ENCODE measurements around the gene IL23A. TPM values are rescaled to one million over a fixed set of nuclear protein-coding genes. Genes with fewer than 3 reads are reported as not detected.
A peak's percentile ranks its signal among the peaks of the same experiment; 100 is the strongest.

Gene IL23A
- total and polyA plus RNA-seq, 10 of the 15 experiments (the other 5 are each of a cell fraction or from before 2014, with no cell fraction given), result 3.3 to 11.1 (median 5.2) TPM

DNA sequence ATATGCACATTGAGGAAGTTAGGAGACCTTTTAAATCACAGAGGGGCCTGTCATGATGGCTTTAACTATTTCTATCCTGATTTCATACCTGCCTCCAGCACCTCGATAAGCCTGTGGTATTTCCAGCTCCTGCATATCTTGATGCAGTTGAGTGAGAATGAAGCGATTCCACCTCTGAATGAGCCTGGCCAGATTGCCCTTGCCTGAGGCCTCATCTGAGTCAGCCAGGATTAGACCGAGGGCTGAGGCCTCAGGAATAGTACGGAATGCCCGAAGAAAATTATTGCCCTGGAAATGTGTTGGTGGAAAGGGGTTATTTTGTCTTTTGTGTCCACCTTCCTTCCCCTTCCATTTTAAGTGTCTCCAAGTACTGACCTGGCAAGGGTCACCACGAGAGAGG lies 14.5 kb upstream of the IL23A start:
- no peak overlapping the region for H3K4me3 ChIP-seq
- SMC1A ChIA-PET (ENCODE audit: uncharacterized antibody, unreplicated experiment), result interaction anchor here (0.5 to 1.1 kb wide), 2 partner anchors 136 to 140 kb away, joined by 3 read pairs; no protein-coding TSS in a partner anchor
- POLR2A ChIA-PET, result interaction anchor here (0.6 kb wide), 1 partner anchor 146 kb away, joined by 3 read pairs; no protein-coding TSS in a partner anchor
- no peak overlapping the region for H2AFZ ChIP-seq (ENCODE audit: control insufficient read depth, low read depth, low read length)
- ATAC-seq (no peak), DNase-seq (ENCODE audit: low read depth, low spot score) (no peak), FAIRE-seq (no peak)
- TF ChIP-seq WRNIP1 (IDR thresholded peaks at IDR 0.05; ENCODE audit: borderline replicate concordance, low read depth, low read length) (no peak), BACH1 (IDR thresholded peaks at IDR 0.05; ENCODE audit: borderline replicate concordance) (no peak), EGR1 (IDR thresholded peaks at IDR 0.05; ENCODE audit: borderline replicate concordance in 1 of 2, low read depth in 2 of 2, low read length in 2 of 2) (no peak), HDGF (IDR thresholded peaks at IDR 0.05) (no peak), MTA2 (IDR thresholded peaks at IDR 0.05; ENCODE audit: low read depth) (no peak), TAF1 (IDR thresholded peaks at IDR 0.05; ENCODE audit: borderline replicate concordance, low read depth, low read length) (no peak), NR2C1 (IDR thresholded peaks at IDR 0.05) (no peak), NRF1 (conservative IDR thresholded peaks at IDR 0.05; ENCODE audit: low read depth, low read length) (no peak), NFYA (IDR thresholded peaks at IDR 0.05; ENCODE audit: borderline replicate concordance, low read depth, low read length) (no peak)
- TF ChIP-seq, protein P1, sequence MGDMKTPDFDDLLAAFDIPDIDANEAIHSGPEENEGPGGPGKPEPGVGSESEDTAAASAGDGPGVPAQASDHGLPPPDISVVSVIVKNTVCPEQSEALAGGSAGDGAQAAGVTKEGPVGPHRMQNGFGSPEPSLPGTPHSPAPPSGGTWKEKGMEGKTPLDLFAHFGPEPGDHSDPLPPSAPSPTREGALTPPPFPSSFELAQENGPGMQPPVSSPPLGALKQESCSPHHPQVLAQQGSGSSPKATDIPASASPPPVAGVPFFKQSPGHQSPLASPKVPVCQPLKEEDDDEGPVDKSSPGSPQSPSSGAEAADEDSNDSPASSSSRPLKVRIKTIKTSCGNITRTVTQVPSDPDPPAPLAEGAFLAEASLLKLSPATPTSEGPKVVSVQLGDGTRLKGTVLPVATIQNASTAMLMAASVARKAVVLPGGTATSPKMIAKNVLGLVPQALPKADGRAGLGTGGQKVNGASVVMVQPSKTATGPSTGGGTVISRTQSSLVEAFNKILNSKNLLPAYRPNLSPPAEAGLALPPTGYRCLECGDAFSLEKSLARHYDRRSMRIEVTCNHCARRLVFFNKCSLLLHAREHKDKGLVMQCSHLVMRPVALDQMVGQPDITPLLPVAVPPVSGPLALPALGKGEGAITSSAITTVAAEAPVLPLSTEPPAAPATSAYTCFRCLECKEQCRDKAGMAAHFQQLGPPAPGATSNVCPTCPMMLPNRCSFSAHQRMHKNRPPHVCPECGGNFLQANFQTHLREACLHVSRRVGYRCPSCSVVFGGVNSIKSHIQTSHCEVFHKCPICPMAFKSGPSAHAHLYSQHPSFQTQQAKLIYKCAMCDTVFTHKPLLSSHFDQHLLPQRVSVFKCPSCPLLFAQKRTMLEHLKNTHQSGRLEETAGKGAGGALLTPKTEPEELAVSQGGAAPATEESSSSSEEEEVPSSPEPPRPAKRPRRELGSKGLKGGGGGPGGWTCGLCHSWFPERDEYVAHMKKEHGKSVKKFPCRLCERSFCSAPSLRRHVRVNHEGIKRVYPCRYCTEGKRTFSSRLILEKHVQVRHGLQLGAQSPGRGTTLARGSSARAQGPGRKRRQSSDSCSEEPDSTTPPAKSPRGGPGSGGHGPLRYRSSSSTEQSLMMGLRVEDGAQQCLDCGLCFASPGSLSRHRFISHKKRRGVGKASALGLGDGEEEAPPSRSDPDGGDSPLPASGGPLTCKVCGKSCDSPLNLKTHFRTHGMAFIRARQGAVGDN (IDR thresholded peaks at IDR 0.05), result no peak
- TF ChIP-seq, protein P2, sequence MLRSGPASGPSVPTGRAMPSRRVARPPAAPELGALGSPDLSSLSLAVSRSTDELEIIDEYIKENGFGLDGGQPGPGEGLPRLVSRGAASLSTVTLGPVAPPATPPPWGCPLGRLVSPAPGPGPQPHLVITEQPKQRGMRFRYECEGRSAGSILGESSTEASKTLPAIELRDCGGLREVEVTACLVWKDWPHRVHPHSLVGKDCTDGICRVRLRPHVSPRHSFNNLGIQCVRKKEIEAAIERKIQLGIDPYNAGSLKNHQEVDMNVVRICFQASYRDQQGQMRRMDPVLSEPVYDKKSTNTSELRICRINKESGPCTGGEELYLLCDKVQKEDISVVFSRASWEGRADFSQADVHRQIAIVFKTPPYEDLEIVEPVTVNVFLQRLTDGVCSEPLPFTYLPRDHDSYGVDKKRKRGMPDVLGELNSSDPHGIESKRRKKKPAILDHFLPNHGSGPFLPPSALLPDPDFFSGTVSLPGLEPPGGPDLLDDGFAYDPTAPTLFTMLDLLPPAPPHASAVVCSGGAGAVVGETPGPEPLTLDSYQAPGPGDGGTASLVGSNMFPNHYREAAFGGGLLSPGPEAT (IDR thresholded peaks at IDR 0.05; ENCODE audit: low read depth), result no peak
- intact Hi-C loops (cut with micrococcal nuclease; ENCODE audit: unreplicated experiment), result no loop called here
- peaks cover 2 to 18% of the 10 kb centered on the region in 2 experiments for H3K36me3 ChIP-seq (ENCODE audit: control insufficient read depth in 2 of 2, insufficient read depth in 2 of 2, low read length in 1 of 2)
- H3K4me2 ChIP-seq (ENCODE audit: control insufficient read depth, insufficient read depth), result no peak overlapping the region
- no peaks in the 10 kb centered on the region for H4K20me1 ChIP-seq (ENCODE audit: control insufficient read depth, insufficient read depth)
- H3K27me3 ChIP-seq (replicated peaks in 1 of 2; ENCODE audit: control insufficient read depth in 2 of 2, insufficient read depth in 2 of 2, low read length in 1 of 2), result no peaks in the 10 kb centered on the region
- no peak overlapping the region for H3K27ac ChIP-seq (ENCODE audit: control insufficient read depth, insufficient read depth)
- RAD21 ChIA-PET (ENCODE audit: unreplicated experiment), result interaction anchor here (0.8 kb wide), 1 partner anchor 8 kb away, joined by 3 read pairs; no protein-coding TSS in a partner anchor
- no peak overlapping the region for H3K9ac ChIP-seq (ENCODE audit: control insufficient read depth, insufficient read depth, low read length)
- H3K4me1 ChIP-seq (ENCODE audit: control insufficient read depth, insufficient read depth, low read length), result no peaks in the 10 kb centered on the region
- no peaks in the 10 kb centered on the region for H3K79me2 ChIP-seq (ENCODE audit: control insufficient read depth, insufficient read depth, low read length)
- CTCF ChIA-PET, result no interaction called here
- in situ Hi-C loops (cut with MboI), result no loop called here
- BruUV-seq (replicated peaks), result TSS peak; percentile 52
- H3K9me3 ChIP-seq (replicated peaks; ENCODE audit: control insufficient read depth, insufficient read depth, low read length), result no peaks in the 10 kb centered on the region
- 85% methylated on average over 6 of the region's 6 CpGs for WGBS (ENCODE audit: insufficient coverage, insufficient replicate concordance, low lambda C conversion rate, missing lambda C conversion rate)
